ENCODE results near the gene SEPTIN2. TPM values are rescaled to one million over a fixed set of nuclear protein-coding genes. Genes with fewer than 3 reads are reported as not detected.

Gene SEPTIN2
- total RNA-seq, 1 donor, result 577 TPM

GRCh38 chr2:241356871-241357260 lies 41.1 kb downstream of the SEPTIN2 start:
- H3K4me3 ChIP-seq (ENCODE audit: low read depth, low read length), result peak overlapping the region; percentile 71
- TF ChIP-seq CTCF (IDR thresholded peaks at IDR 0.05; ENCODE audit: insufficient read depth, low read depth, low read length), result no peak
- no peak for DNase-seq (ENCODE audit: low read depth)

GRCh38 chr2:241357531-241357930 lies 41.8 kb downstream of the SEPTIN2 start:
- DNase-seq (ENCODE audit: low read depth), result no peak
- no peak for TF ChIP-seq CTCF (IDR thresholded peaks at IDR 0.05; ENCODE audit: insufficient read depth, low read depth, low read length)
- peak overlapping the region; percentile 71 for H3K4me3 ChIP-seq (ENCODE audit: low read depth, low read length)

- TF ChIP-seq CTCF (IDR thresholded peaks at IDR 0.05; ENCODE audit: insufficient read depth, low read depth, low read length), result no peak
- H3K4me3 ChIP-seq (ENCODE audit: low read depth, low read length), result no peak overlapping the region
- no peak for DNase-seq (ENCODE audit: low read depth)
Observed at GRCh38 chr2:241358470-241358869, 42.7 kb downstream of the SEPTIN2 start.

GRCh38 chr2:241359481-241360045 lies 43.8 kb downstream of the SEPTIN2 start:
- DNase-seq (ENCODE audit: low read depth), result no peak
- TF ChIP-seq CTCF (IDR thresholded peaks at IDR 0.05; ENCODE audit: insufficient read depth, low read depth, low read length), result no peak
- H3K4me3 ChIP-seq (ENCODE audit: low read depth, low read length), result no peak overlapping the region

GRCh38 chr2:241363426-241363825 lies 47.7 kb downstream of the SEPTIN2 start:
- peak; percentile 25 for DNase-seq (ENCODE audit: low read depth)
- peak overlapping the region; percentile 17 for H3K4me3 ChIP-seq (ENCODE audit: low read depth, low read length)
- no peak for TF ChIP-seq CTCF (IDR thresholded peaks at IDR 0.05; ENCODE audit: insufficient read depth, low read depth, low read length)

- no peak overlapping the region for H3K4me3 ChIP-seq (ENCODE audit: low read depth, low read length)
- no peak for DNase-seq (ENCODE audit: low read depth)
- no peak for TF ChIP-seq CTCF (IDR thresholded peaks at IDR 0.05; ENCODE audit: insufficient read depth, low read depth, low read length)
Observed at GRCh38 chr2:241364781-241365180, 49.1 kb downstream of the SEPTIN2 start.

- DNase-seq (ENCODE audit: low read depth), result no peak
- no peak for TF ChIP-seq CTCF (IDR thresholded peaks at IDR 0.05; ENCODE audit: insufficient read depth, low read depth, low read length)
Observed at GRCh38 chr2:241366678-241367077, 51.0 kb downstream of the SEPTIN2 start.

More at GRCh38 chr2:241366678-241367077, 51.0 kb downstream of the SEPTIN2 start:
- no peak overlapping the region for H3K4me3 ChIP-seq (ENCODE audit: low read depth, low read length)

All from fibroblast of villous mesenchyme (primary cell).